ENCODE results near the gene ATP6V0B.
A peak's percentile ranks its signal among the peaks of the same experiment; 100 is the strongest.

DNA sequence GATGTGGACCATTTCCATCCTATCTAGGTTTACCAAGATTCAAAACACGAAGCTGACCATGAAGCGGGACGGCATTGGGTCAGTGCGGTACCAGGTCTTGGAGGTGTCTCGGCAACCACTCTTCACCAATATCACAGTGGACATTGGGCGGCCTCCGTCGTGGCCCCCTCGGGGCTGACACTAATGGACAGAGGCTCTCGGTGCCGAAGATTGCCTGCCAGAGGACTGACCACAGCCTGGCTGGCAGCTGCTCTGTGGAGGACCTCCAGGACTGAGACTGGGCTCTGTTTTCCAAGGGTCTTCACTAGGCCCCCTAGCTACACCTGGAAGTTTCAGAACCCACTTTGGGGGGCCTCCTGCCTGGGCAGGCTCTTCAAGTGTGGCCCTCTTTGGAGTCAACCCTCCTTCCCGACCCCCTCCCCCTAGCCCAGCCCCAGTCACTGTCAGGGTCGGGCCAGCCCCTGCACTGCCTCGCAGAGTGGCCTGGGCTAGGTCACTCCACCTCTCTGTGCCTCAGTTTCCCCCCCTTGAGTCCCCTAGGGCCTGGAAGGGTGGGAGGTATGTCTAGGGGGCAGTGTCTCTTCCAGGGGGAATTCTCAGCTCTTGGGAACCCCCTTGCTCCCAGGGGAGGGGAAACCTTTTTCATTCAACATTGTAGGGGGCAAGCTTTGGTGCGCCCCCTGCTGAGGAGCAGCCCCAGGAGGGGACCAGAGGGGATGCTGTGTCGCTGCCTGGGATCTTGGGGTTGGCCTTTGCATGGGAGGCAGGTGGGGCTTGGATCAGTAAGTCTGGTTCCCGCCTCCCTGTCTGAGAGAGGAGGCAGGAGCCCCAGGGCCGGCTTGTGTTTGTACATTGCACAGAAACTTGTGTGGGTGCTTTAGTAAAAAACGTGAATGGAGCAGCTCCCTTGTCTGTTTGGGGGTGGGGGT is 15.8 kb downstream of the ATP6V0B start:
- TF ChIP-seq, protein P1, sequence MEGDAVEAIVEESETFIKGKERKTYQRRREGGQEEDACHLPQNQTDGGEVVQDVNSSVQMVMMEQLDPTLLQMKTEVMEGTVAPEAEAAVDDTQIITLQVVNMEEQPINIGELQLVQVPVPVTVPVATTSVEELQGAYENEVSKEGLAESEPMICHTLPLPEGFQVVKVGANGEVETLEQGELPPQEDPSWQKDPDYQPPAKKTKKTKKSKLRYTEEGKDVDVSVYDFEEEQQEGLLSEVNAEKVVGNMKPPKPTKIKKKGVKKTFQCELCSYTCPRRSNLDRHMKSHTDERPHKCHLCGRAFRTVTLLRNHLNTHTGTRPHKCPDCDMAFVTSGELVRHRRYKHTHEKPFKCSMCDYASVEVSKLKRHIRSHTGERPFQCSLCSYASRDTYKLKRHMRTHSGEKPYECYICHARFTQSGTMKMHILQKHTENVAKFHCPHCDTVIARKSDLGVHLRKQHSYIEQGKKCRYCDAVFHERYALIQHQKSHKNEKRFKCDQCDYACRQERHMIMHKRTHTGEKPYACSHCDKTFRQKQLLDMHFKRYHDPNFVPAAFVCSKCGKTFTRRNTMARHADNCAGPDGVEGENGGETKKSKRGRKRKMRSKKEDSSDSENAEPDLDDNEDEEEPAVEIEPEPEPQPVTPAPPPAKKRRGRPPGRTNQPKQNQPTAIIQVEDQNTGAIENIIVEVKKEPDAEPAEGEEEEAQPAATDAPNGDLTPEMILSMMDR (IDR thresholded peaks at IDR 0.05; ENCODE audit: low read depth, low read length) = peak; percentile 17; the same call in 1 of the 2 replicates
- no peak for TF ChIP-seq EZH2phosphoT487 (IDR thresholded peaks at IDR 0.05; ENCODE audit: low read depth)
